Motor neuron (in vitro differentiated cells): ENCODE data around the gene IPCEF1. TPM values are rescaled to one million over a fixed set of nuclear protein-coding genes. Genes with fewer than 3 reads are reported as not detected.
A peak's percentile ranks its signal among the peaks of the same experiment; 100 is the strongest.

Experiments
- ATAC-seq, 8 experiments: fragments of 200-7000 bp; cut with Tn5 transposase; replicated peaks in 6 of 8; 2 replicates each; pipeline ENCODE4 v1.8.0; 2021; ENCODE audit warnings: mild to moderate bottlenecking in 8 of 8, moderate library complexity in 8 of 8
- H3K27ac ChIP-seq, 2 donors: fragments of 250-450 bp; sonication (Bioruptor Pico); 2 replicates each; pipeline ENCODE4 v1.9.0; 2021; ENCODE audit warnings: antibody characterized with exemption in 2 of 2, mild to moderate bottlenecking in 2 of 2, moderate library complexity in 1 of 2
- H3K4me1 ChIP-seq, 2 donors: fragments of 250-450 bp; sonication (Bioruptor Pico); replicated peaks in 1 of 2; 2 replicates each; pipeline ENCODE4 v1.6.1; 2021; ENCODE audit warnings: antibody characterized with exemption in 2 of 2, mild to moderate bottlenecking in 2 of 2, moderate library complexity in 1 of 2
- H3K4me3 ChIP-seq, 5 donors: fragments of 250-450 bp; sonication (Bioruptor Pico); 2 replicates each; pipeline ENCODE4 v1.9.0; 2021; ENCODE audit warnings: antibody characterized with exemption in 5 of 5, mild to moderate bottlenecking in 5 of 5, moderate library complexity in 4 of 5
- WGBS, 10 experiments: fragments of 450-650 bp; shearing (Covaris generic); methylation state at CpG; one replicate each; pipeline ENCODE4 v1.0.0; 2022; 5-methylcytosine and 5-hydroxymethylcytosine counted together
- in situ Hi-C, 9 experiments: fragments of 400-800 bp; cut with MboI; loops; one replicate each; pipeline ENCODE4 v1.15.0; 2021; ENCODE audit warnings: low sequenced_read_pairs in 9 of 9, low pct_unique_long_range_greater_than_20kb in 2 of 9; ENCODE audit not compliant: unreplicated experiment in 9 of 9
- total RNA-seq, 8 experiments: library from RNA; unstranded; fragments of 300-600 nt; gene quantifications; 2 replicates each; pipeline versions ENCODE4 v1.2.3 to v1.2.4, GENCODE V29; 2022

The IPCEF1 gene
- 1 to 10 TPM in 1 of 8 experiments, under 1 TPM in 7; 0.29 to 1.0 (median 0.40) TPM for total RNA-seq

GRCh38 chr6:154356690-154357089 lies at the start of gene IPCEF1:
TSS of gene IPCEF1 (minus strand) at chr6:154356803. CDS start at chr6:154265947, 90,856 bp downstream.
- no peak for ATAC-seq
- 31 to 100% (median 91%) methylated on average over 1 to 3 of the region's 3 CpGs; no CpG with 5 or more reads in 2 of the 10 experiments for WGBS, 10 experiments
- Histone ChIP-seq H3K4me1 (peaks cover 0 to 3% of the 10 kb centered on the region in 2 donors), H3K27ac (no peak within 1 kb of the TSS), H3K4me3 (no peak within 1 kb of the TSS)
- in situ Hi-C loops: loop anchor here in 1 of 9 experiments (25.0 kb wide), 1 partner anchor 194 kb away; no protein-coding TSS in a partner anchor

- no peak for ATAC-seq
- Histone ChIP-seq H3K4me1 (no peaks in the 10 kb centered on the region), H3K4me3 (no peak overlapping the region), H3K27ac (no peak overlapping the region)
- in situ Hi-C loops: no loop called here
- WGBS, 10 experiments: 84 to 100% (median 99%) methylated on average over 1 to 13 of the region's 20 CpGs; no CpG with 5 or more reads in 5 of the 10 experiments
Measured at GRCh38 chr6:154406301-154406700, 49.7 kb upstream of the IPCEF1 start.

GRCh38 chr6:154404791-154405400 lies 48.3 kb upstream of the IPCEF1 start:
- ATAC-seq: no peak
- Histone ChIP-seq H3K4me1 (no peaks in the 10 kb centered on the region), H3K27ac (no peak overlapping the region), H3K4me3 (no peak overlapping the region)
- WGBS, 10 experiments: 49 to 100% (median 90%) methylated on average over 2 to 6 of the region's 6 CpGs
- in situ Hi-C loops: no loop called here

- peak in 5 of 8 experiments; percentile 24 to 66 (median 60) for ATAC-seq
- no peak overlapping the region for H3K4me3 ChIP-seq
- no peaks in the 10 kb centered on the region for H3K4me1 ChIP-seq
- 55 to 89% (median 75%) methylated on average over 1 to 3 of the region's 4 CpGs; no CpG with 5 or more reads in 2 of the 10 experiments for WGBS, 10 experiments
- in situ Hi-C loops: no loop called here
- H3K27ac ChIP-seq: no peak overlapping the region
Measured at GRCh38 chr6:154403788-154404187, 47.2 kb upstream of the IPCEF1 start.

- ATAC-seq: peak in 3 of 8 experiments; percentile 76 to 83 (median 77)
- Histone ChIP-seq H3K4me1 (no peaks in the 10 kb centered on the region), H3K4me3 (no peak overlapping the region), H3K27ac (no peak overlapping the region)
- WGBS, 10 experiments: 20 to 100% (median 92%) methylated on average over 1 to 6 of the region's 6 CpGs
- in situ Hi-C loops: no loop called here
Measured at GRCh38 chr6:154402081-154402780, 45.6 kb upstream of the IPCEF1 start.

GRCh38 chr6:154399097-154399496 lies 42.5 kb upstream of the IPCEF1 start:
- Histone ChIP-seq H3K27ac (no peak overlapping the region), H3K4me3 (no peak overlapping the region), H3K4me1 (no peaks in the 10 kb centered on the region)
- in situ Hi-C loops: loop anchor here in 1 of 9 experiments (25.0 kb wide), 1 partner anchor 263 kb away; no protein-coding TSS in a partner anchor
- peak in 2 of 8 experiments; percentile 25 to 34 for ATAC-seq
- 68 to 100% (median 83%) methylated on average over 1 to 5 of the region's 5 CpGs; no CpG with 5 or more reads in 2 of the 10 experiments for WGBS, 10 experiments

GRCh38 chr6:154397491-154398195 lies 41.0 kb upstream of the IPCEF1 start:
- no peak for ATAC-seq
- in situ Hi-C loops: loop anchor here in 1 of 9 experiments (25.0 kb wide), 1 partner anchor 265 kb away; no protein-coding TSS in a partner anchor
- WGBS, 10 experiments: 75 to 100% (median 95%) methylated on average over 1 to 8 of the region's 9 CpGs; no CpG with 5 or more reads in 1 of the 10 experiments
- Histone ChIP-seq H3K4me1 (no peaks in the 10 kb centered on the region), H3K4me3 (no peak overlapping the region), H3K27ac (no peak overlapping the region)

GRCh38 chr6:154395878-154396277 lies 39.3 kb upstream of the IPCEF1 start:
- in situ Hi-C loops: loop anchor here in 1 of 9 experiments (25.0 kb wide), 1 partner anchor 266 kb away; no protein-coding TSS in a partner anchor
- 96 to 100% (median 100%) methylated on average over 1 to 6 of the region's 6 CpGs; no CpG with 5 or more reads in 3 of the 10 experiments for WGBS, 10 experiments
- Histone ChIP-seq H3K27ac (no peak overlapping the region), H3K4me1 (no peaks in the 10 kb centered on the region), H3K4me3 (no peak overlapping the region)
- no peak for ATAC-seq

GRCh38 chr6:154395316-154395715 lies 38.7 kb upstream of the IPCEF1 start:
- no peak overlapping the region for H3K27ac ChIP-seq
- no peak overlapping the region for H3K4me3 ChIP-seq
- no peaks in the 10 kb centered on the region for H3K4me1 ChIP-seq
- ATAC-seq: no peak
- in situ Hi-C loops: loop anchor here in 1 of 9 experiments (25.0 kb wide), 1 partner anchor 267 kb away; no protein-coding TSS in a partner anchor

- no peak for ATAC-seq
Measured at GRCh38 chr6:154394571-154394970, 38.0 kb upstream of the IPCEF1 start.

GRCh38 chr6:154390034-154390433 lies 33.4 kb upstream of the IPCEF1 start:
- no peak overlapping the region for H3K27ac ChIP-seq
- WGBS, 10 experiments: 100% methylated on average over 1 of the region's 1 CpG; no CpG with 5 or more reads in 9 of the 10 experiments
- no peak overlapping the region for H3K4me3 ChIP-seq
- H3K4me1 ChIP-seq: no peaks in the 10 kb centered on the region
- no peak for ATAC-seq
- in situ Hi-C loops: loop anchor here in 1 of 9 experiments (25.0 kb wide), 1 partner anchor 272 kb away; no protein-coding TSS in a partner anchor

More at GRCh38 chr6:154394571-154394970, 38.0 kb upstream of the IPCEF1 start:
- Histone ChIP-seq H3K27ac (no peak overlapping the region), H3K4me1 (no peaks in the 10 kb centered on the region), H3K4me3 (no peak overlapping the region)
- in situ Hi-C loops: loop anchor here in 1 of 9 experiments (25.0 kb wide), 1 partner anchor 268 kb away; no protein-coding TSS in a partner anchor
- WGBS, 10 experiments: 63 to 97% (median 90%) methylated on average over 2 to 3 of the region's 3 CpGs

GRCh38 chr6:154388803-154389202 lies 32.2 kb upstream of the IPCEF1 start:
- in situ Hi-C loops: loop anchor here in 1 of 9 experiments (25.0 kb wide), 1 partner anchor 273 kb away; no protein-coding TSS in a partner anchor
- 84 to 100% (median 98%) methylated on average over 1 to 3 of the region's 3 CpGs for WGBS, 10 experiments

More at GRCh38 chr6:154388803-154389202, 32.2 kb upstream of the IPCEF1 start:
- Histone ChIP-seq H3K4me1 (no peaks in the 10 kb centered on the region), H3K4me3 (no peak overlapping the region), H3K27ac (no peak overlapping the region)
- no peak for ATAC-seq
